GM12878 (cell line): ENCODE data around the gene DENND1A. TPM values are rescaled to one million over a fixed set of nuclear protein-coding genes. Genes with fewer than 3 reads are reported as not detected.
A peak's percentile ranks its signal among the peaks of the same experiment; 100 is the strongest.

Source experiments
- ATAC-seq: fragments of 200-7000 bp; cut with Tn5 transposase; 3 replicates; pipeline ENCODE4 v1.9.1; 2020; ENCODE audit warnings: mild to moderate bottlenecking, moderate library complexity
- BruUV-seq: library from RNA; stranded (reverse); fragments of 400-500 nt; replicated peaks from 2 replicates; lab custom pipeline; 2021; lab: Mats Ljungman, UMichigan
- CTCF ChIA-PET: fragments of 300-600 bp; sonication (Branson Sonifier 250); formaldehyde crosslinking; extraction: SDS; loops from one replicate; lab custom pipeline; 2021; ENCODE audit warnings: inconsistent platforms; lab: Yijun Ruan, JAX
- POLR2A ChIA-PET: fragments of 350-600 bp; formaldehyde crosslinking; extraction: SDS; loops from one replicate; lab custom pipeline; 2021; ENCODE audit warnings: inconsistent platforms; lab: Charles Lee
- RAD21 ChIA-PET: fragments of 300-600 bp; sonication (Branson Sonifier 250); formaldehyde crosslinking; loops from one replicate; lab custom pipeline; 2023; ENCODE audit warnings: antibody characterized with exemption; ENCODE audit not compliant: unreplicated experiment; lab: Charles Lee
- SMC1A ChIA-PET: fragments of 300-600 bp; sonication (Branson Sonifier 250); formaldehyde crosslinking; loops from one replicate; lab custom pipeline; 2023; ENCODE audit not compliant: unreplicated experiment, uncharacterized antibody; lab: Charles Lee
- DNase-seq: peaks from one replicate; pipeline ENCODE4 v3.0.0-alpha.2; 2011; ENCODE audit warnings: low read depth, low spot score
- FAIRE-seq: peaks from 3 replicates; lab custom pipeline; 2011; peaks lifted over from hg19 to GRCh38; lab: Jason Lieb, UNC
- H2AFZ ChIP-seq: 2 replicates; pipeline ENCODE4 v1.6.0; 2011; ENCODE audit warnings: low read depth, low read length, control low read depth; ENCODE audit not compliant: control insufficient read depth
- H3K27ac ChIP-seq: 2 replicates; pipeline ENCODE4 v1.5.1; 2011; ENCODE audit warnings: control low read depth; ENCODE audit not compliant: control insufficient read depth, insufficient read depth
- H3K27me3 ChIP-seq, 2 experiments: replicated peaks in 1 of 2; 2 replicates each; pipeline versions ENCODE4 v1.6.0 to v1.6.1; 2011; ENCODE audit warnings: low read length in 1 of 2; ENCODE audit not compliant: control insufficient read depth in 2 of 2, insufficient read depth in 2 of 2
- H3K36me3 ChIP-seq, 2 experiments: 2 replicates each; pipeline ENCODE4 v1.5.1; 2011; ENCODE audit warnings: low read length in 1 of 2; ENCODE audit not compliant: control insufficient read depth in 2 of 2, insufficient read depth in 2 of 2
- H3K4me1 ChIP-seq: 2 replicates; pipeline ENCODE4 v1.6.1; 2011; ENCODE audit warnings: mild to moderate bottlenecking, low read length, moderate library complexity, mixed read lengths; ENCODE audit not compliant: control insufficient read depth, insufficient read depth
- H3K4me2 ChIP-seq: 2 replicates; pipeline ENCODE4 v1.6.0; 2011; ENCODE audit warnings: control low read depth; ENCODE audit not compliant: control insufficient read depth, insufficient read depth
- H3K4me3 ChIP-seq: fragments of 200-600 bp; sonication (generic); 2 replicates; pipeline ENCODE4 v1.5.1; 2016
- H3K79me2 ChIP-seq: 2 replicates; pipeline ENCODE4 v1.6.0; 2011; ENCODE audit warnings: low read length; ENCODE audit not compliant: control insufficient read depth, insufficient read depth
- H3K9ac ChIP-seq: 2 replicates; pipeline ENCODE4 v1.8.0; 2011; ENCODE audit warnings: low read length, control low read depth, mixed read lengths; ENCODE audit not compliant: control insufficient read depth, insufficient read depth
- H3K9me3 ChIP-seq: replicated peaks from 3 replicates; pipeline ENCODE4 v1.5.1; 2011; ENCODE audit warnings: mild to moderate bottlenecking, low read length; ENCODE audit not compliant: control insufficient read depth, insufficient read depth
- H4K20me1 ChIP-seq: 2 replicates; pipeline ENCODE4 v1.6.0; 2011; ENCODE audit not compliant: control insufficient read depth, insufficient read depth
- BMI1 ChIP-seq: fragments of 450-650 bp; IDR thresholded peaks from 2 replicates; pipeline ENCODE4 v1.6.1; 2016; ENCODE audit warnings: mild to moderate bottlenecking, moderate library complexity, borderline replicate concordance
- RBBP5 ChIP-seq: fragments of 200-600 bp; sonication (generic); conservative IDR thresholded peaks from 2 replicates; pipeline ENCODE4 v1.6.1; 2016
- WGBS: methylation state at CpG from one replicate; pipeline ENCODE4 v1.1.6; 2016; ENCODE audit warnings: low lambda C conversion rate; ENCODE audit not compliant: insufficient replicate concordance, insufficient coverage; ENCODE audit errors: missing lambda C conversion rate; 5-methylcytosine and 5-hydroxymethylcytosine counted together
- in situ Hi-C: fragments of 300-500 bp; cut with MboI; formaldehyde crosslinking; loops from 9 replicates; pipeline ENCODE4 v1.14.3; 2018; ENCODE audit warnings: mixed read lengths
- intact Hi-C: fragments of 100-400 bp; cut with micrococcal nuclease; formaldehyde crosslinking; loops from one replicate; pipeline ENCODE4 v1.14.2; 2022; ENCODE audit not compliant: unreplicated experiment
- polyA plus RNA-seq, 11 experiments: library from polyadenylated mRNA; depleted of rRNA in 4 of 11; unstranded in 6 of 11; stranded (reverse) in 5 of 11; fragments of >200 nt; fragmentation: Nextera tagmentation in 4 of 11; fragmentation: Illumina TruSeq in 1 of 11; extraction: Ambion mirVana in 4 of 11; extraction: Trizol in 1 of 11; gene quantifications; 1 replicate in 1 of 11; 2 replicates in 10 of 11; pipeline versions ENCODE4 v1.2.1 to v1.2.3, GENCODE V29; 2011 to 2016; ENCODE audit warnings: inconsistent platforms in 2 of 11, missing spikeins in 2 of 11, low read depth in 1 of 11
- total RNA-seq, 4 experiments: library from RNA; depleted of rRNA in 3 of 4; stranded (reverse); fragments of >200 nt in 3 of 4; fragmentation: Illumina TruSeq in 1 of 4; extraction: Trizol in 1 of 4; gene quantifications; 2 replicates each; pipeline versions ENCODE4 v1.2.1 to v1.2.3, GENCODE V29; 2013 to 2021
- TF ChIP-seq, protein P1 (sequence below): fragments of 450-650 bp; IDR thresholded peaks from 2 replicates; pipeline ENCODE4 v1.6.1; 2016; ENCODE audit warnings: mild to moderate bottlenecking

The DENND1A gene
- total and polyA plus RNA-seq, 10 of the 15 experiments (the other 5 are each of a cell fraction or from before 2014, with no cell fraction given): 14.1 to 48.6 (median 35.2) TPM

- TF ChIP-seq, protein P1, sequence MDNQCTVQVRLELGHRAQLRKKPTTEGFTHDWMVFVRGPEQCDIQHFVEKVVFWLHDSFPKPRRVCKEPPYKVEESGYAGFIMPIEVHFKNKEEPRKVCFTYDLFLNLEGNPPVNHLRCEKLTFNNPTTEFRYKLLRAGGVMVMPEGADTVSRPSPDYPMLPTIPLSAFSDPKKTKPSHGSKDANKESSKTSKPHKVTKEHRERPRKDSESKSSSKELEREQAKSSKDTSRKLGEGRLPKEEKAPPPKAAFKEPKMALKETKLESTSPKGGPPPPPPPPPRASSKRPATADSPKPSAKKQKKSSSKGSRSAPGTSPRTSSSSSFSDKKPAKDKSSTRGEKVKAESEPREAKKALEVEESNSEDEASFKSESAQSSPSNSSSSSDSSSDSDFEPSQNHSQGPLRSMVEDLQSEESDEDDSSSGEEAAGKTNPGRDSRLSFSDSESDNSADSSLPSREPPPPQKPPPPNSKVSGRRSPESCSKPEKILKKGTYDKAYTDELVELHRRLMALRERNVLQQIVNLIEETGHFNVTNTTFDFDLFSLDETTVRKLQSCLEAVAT: no peak
Observed at GRCh38 chr9:123361086-123361730, 568.7 kb downstream of the DENND1A start (continued).

DNA sequence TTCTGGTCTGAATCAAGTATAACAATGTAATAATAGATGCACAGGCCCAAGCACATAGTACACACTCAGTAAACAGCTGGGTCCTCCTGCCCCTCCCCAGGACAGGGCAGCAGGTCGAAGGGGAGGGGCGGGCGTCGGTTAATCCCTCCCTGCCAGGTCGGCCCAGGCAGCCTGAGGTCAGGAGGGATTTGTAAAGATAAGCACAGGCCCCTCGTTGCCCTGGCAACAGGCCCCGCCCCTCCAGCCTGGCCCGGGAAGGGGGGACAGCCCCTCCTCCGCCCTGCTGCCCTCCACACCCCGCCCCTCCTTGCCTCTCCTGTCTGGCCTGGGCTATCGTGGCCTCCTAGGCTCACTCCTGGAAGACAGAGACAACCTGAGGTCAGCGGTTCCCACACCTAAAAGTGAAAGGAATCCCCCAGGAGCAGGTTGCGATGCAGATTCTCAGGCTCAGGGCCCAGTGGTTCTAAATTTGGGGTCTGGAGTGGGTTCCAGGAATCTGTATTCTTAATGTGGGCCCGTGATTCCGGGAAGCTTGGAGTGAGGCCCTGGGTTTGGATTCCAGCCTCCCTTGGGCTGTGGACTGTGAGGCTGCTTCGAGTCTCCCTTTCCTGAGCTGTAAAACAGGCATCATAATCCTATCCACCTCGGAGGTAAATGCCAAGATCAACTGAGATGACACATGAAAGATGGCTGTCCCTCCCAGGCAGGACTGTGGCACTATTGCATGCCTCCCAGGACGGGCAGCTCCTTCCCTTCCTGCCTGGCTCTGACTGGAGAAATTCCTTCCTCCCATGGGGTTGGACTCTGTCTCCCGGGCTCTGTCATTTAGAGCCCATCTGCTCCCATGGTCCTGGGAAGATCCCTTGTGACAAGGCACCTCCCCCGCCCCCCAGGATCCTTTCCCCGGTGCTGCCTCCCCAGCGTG, 569.5 kb downstream of the DENND1A start:
- POLR2A ChIA-PET: interaction anchor here (0.7 kb wide), 1 partner anchor 12 kb away, joined by 3 read pairs; no protein-coding TSS in a partner anchor
- no peak for FAIRE-seq

More for the DNA sequence above, 569.5 kb downstream of the DENND1A start:
- BruUV-seq: no TSS peak
- WGBS: 42% methylated on average over 22 of the region's 22 CpGs
- no peaks in the 10 kb centered on the region for H3K36me3 ChIP-seq
- H3K9me3 ChIP-seq: no peaks in the 10 kb centered on the region
- no peaks in the 10 kb centered on the region for H3K79me2 ChIP-seq
- H3K4me2 ChIP-seq: peak overlapping the region; percentile 38; the same call in 1 of the 2 replicates
- ATAC-seq (peak; percentile 77), DNase-seq (no peak)
- no peak overlapping the region for H2AFZ ChIP-seq
- H3K4me3 ChIP-seq: no peak overlapping the region
- H4K20me1 ChIP-seq: no peaks in the 10 kb centered on the region
- 0 out of 2 replicates have a peak, but pooled peaks have one; percentile 45 for TF ChIP-seq BMI1
- TF ChIP-seq RBBP5: no peak
- no peak overlapping the region for H3K9ac ChIP-seq
- RAD21 ChIA-PET: no interaction called here
- in situ Hi-C loops: no loop called here
- H3K4me1 ChIP-seq: peaks cover 17% of the 10 kb centered on the region
- CTCF ChIA-PET: interaction anchor here (1.5 to 2.3 kb wide), 3 partner anchors 10 to 25 kb away, joined by 4 to 12 read pairs (median 8); no protein-coding TSS in a partner anchor
- H3K27me3 ChIP-seq: no peaks in the 10 kb centered on the region; a peak in 1 of 4 replicates
- no peak overlapping the region for H3K27ac ChIP-seq
- intact Hi-C loops: no loop called here
- SMC1A ChIA-PET: interaction anchor here (1.0 kb wide), 1 partner anchor 39 kb away, joined by 3 read pairs; no protein-coding TSS in a partner anchor
